NCI-H446 (cell line): Measurements from ENCODE around the gene HS1BP3.
A peak's percentile ranks its signal among the peaks of the same experiment; 100 is the strongest.

Source experiments
- DNase-seq, 2 experiments: peaks; one replicate each; lab custom pipeline; 2025; lab: John Stamatoyannopoulos, UW

The HS1BP3 gene, protein sequence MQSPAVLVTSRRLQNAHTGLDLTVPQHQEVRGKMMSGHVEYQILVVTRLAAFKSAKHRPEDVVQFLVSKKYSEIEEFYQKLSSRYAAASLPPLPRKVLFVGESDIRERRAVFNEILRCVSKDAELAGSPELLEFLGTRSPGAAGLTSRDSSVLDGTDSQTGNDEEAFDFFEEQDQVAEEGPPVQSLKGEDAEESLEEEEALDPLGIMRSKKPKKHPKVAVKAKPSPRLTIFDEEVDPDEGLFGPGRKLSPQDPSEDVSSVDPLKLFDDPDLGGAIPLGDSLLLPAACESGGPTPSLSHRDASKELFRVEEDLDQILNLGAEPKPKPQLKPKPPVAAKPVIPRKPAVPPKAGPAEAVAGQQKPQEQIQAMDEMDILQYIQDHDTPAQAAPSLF

DNA sequence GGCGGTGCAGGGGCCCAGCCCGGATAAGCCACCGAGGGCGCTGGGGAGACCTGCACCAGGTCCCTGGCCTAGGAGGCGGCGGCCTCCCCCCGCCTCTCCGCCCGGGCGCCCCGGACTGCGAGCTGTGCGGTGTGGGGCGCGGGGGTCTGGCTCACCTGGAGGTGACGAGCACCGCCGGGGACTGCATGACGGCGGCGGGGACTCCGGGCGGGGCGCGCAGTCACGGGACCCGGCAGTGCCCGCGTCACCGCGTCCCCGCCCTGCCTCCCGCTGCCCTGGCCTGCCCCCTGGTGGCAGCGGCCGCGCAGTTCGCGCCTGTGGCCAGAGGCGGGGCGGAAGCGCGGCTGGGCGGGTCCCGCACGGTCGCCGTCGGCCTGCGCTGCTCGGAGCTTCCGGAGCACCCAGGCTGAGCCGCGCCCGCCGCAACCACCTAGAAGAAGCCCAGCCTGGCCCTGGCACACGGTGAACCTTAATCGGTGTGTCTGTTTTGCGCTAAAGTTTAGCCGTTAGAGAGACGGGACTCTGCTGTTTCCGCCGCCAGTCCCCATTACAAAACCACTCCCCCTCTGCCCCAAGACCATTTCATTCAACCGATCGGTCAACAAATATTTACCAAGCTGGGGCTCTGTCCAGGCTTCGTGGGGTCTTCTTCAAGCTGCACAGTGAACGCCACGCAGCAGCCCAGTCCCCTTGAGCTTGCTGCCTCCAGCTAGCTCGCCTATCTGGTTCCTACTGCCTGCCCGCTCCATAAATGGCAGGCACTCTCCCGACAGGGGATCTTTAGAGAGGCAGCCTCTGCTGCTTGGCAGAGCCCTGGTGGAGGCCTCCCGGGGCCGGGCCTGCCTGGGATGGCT is at the start of gene HS1BP3:
TSS of gene HS1BP3 (minus strand) at position 222 of the 854 bp plus-strand sequence. CDS start at position 187, 35 bp downstream.
- peak; percentile 30 to 87 for DNase-seq

DNA sequence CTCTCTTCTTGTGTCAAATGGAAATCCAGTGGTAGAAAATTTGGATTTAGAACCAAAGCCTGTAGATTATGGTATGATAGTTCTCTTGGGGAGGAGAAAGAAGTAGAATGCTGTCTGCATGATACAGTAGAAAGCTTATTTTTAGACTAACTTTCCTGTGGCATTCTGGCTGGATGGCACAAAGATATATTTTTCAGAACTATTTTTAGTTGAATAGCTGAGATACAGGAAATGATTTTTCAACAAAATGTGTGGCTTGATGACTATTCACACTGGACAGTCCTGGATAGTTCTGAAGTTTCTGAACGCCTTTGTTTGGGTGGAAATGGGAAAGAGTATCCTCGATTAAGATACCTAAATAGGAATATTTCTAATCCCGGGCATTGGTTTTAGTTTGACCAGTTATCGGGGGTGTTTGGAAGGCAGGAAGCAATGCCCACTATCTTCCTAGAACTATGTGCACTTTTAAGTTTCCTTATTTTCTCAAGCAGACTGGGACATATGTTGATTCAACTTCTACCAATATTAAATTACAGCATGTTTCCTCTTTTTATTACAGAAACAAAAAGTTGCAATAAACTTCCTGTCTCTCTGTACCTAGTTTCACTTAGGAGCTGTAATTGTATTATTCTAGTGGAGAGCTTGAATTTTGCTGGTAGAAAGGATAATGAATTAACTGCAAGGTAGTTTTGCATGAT is 48.2 kb upstream of the HS1BP3 start:
- no peak for DNase-seq

GRCh38 chr2:20697322-20697934 is 46.5 kb upstream of the HS1BP3 start:
- DNase-seq: no peak

DNA sequence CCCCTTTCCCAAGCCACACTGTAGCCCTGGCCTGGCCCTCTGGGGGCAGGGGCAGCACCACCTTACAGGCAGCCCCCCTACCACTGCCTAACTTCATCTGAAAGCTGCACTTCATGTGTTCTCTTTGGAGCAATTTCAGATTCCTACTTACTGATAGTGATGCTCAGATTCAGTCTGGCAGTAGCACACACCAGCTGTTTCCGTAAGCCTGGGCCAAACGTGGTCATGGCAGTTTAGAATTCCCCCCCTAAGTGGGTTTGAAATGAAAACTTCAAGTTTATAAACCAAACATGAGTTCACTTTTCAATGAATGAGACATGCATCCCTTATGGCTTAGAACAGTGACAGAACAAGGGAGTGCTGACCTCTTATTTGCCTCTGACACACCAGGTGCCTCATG is 45.5 kb upstream of the HS1BP3 start:
- DNase-seq: no peak

GRCh38 chr2:20693317-20693716 is 42.4 kb upstream of the HS1BP3 start:
- no peak for DNase-seq

- no peak for DNase-seq
These were observed 41.2 kb upstream of the HS1BP3 start for GRCh38 chr2:20692081-20692480.

GRCh38 chr2:20691076-20691734 is 40.3 kb upstream of the HS1BP3 start:
- no peak for DNase-seq

GRCh38 chr2:20689428-20690264 is 38.7 kb upstream of the HS1BP3 start:
- DNase-seq: no peak

GRCh38 chr2:20687260-20687832 is 36.4 kb upstream of the HS1BP3 start:
- no peak for DNase-seq

DNA sequence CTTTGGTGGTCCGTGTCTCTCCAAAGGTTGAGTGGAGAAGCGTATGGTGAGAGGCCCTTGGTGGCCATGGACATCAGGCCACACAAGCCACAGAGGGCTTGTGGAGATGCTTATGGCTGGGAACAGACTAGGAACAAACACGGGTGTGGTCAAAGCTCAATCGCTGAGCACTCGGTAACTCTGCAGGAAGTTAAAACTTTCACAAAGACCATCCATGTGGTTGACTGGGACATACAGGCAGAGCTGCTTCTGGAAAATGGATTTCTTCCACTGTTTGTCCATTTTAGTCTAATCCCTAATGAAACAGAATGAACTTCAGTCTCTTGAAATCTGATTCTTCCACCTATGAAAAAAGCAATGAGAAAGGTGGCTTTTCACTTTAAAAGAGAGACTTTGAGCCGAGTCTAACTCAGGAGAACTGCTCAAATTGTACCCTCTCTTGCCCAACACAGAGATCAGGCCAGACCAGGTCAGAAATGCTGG is 33.7 kb upstream of the HS1BP3 start:
- no peak for DNase-seq

DNA sequence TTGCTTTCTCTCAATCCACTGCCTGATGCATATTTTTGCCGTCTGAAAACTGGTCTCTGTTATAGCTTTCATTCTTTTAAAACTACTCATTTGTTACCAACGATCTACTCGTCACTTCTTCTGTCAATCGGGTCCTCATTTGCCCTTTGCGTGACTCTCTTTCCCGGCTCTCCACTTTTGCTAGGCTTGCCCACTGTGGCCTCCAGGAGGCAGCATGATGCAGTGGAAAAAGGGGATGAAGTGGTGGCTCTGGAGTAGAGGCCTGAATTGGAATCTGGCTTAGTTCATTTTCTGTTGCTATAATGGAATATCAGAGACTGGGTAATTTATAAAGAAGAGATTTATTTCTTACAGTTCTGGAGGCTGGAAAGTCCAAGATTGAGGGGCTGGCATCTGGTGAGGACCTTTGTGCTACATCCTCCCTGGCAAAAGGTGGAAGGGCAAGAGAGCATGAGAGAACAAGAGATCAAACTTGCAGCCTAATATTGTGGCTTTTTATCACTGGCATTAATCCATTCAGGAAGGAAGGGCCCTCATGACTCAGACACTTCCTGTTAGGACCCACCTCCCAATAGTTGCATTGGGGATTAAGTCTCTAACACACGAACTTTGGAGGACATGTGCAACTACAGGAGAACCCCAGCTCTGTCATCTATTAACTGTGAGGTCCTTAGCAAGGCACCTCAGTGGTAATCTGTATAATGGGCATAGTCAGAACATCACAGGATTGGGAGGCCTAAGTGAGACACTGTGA is 31.4 kb upstream of the HS1BP3 start:
- DNase-seq: no peak

GRCh38 chr2:20680744-20681375 is 30.0 kb upstream of the HS1BP3 start:
- no peak for DNase-seq

DNA sequence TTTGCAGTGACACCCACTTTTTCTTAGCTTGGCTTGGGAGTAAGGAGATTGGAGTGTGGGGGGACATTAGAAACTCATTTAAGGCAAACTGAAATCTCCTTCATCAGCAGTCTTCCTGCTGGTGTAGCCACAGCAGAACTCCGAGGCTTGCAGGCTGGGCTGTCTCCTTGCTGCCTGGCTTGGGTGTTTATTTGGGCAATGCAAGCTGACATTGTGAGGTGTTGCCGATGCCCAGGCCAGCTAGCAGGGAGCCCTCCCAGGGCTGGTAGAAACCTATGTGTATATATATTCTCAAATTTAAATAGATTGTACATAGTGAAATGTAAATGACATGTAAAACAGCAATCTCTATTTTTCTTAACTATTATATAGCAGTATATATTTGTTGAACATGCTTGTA is 27.9 kb upstream of the HS1BP3 start:
- DNase-seq: no peak

GRCh38 chr2:20678086-20678395 is 27.1 kb upstream of the HS1BP3 start:
- no peak for DNase-seq

GRCh38 chr2:20677301-20678085 is 26.6 kb upstream of the HS1BP3 start:
- no peak for DNase-seq

DNA sequence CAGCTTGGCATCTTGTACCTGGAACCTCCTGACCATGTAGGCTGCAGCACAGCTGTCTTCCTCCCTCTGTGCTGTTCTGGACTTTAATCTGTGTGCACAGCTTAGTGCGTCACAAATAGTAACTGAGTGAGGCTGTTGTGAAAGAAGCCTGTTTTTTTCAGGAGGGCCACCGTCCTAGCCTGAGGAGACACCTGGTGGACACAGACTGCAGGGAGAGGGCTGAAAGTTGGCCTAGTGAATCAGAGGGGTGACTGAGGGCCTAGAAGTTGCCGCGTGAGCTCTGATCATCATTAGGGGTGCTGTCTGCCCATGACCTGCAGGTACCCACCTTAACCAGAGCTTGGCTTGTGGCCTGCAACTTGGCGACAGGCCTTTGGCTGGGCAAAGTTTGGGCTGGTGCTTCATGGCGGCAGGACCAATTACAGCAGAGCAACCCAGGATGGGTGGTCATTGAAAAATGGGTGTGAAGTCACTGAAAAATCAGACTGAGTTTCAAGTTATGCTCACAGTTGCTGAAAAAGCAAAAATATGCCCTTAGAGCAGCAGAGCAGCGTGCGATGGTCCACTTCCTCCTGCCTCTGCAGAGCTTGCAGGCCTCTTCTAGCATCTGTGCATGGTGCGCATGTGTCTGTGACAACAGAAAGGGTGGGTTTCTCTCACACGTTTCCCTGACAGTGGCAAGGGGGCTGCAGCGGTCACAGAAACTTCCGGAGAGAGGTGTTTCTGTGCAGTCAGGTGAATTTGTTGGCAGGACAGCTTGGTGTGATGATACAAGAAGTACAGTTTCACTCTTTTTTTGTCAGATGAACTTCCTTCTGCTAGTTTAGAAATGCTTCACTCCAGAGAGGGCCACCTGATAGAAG is 25.7 kb upstream of the HS1BP3 start:
- DNase-seq: no peak

- DNase-seq: no peak
These were observed 24.9 kb upstream of the HS1BP3 start for GRCh38 chr2:20675701-20676352.
